HG02623 (cell line): ENCODE data around the gene NDUFS7.

Source experiments
- ATAC-seq: cut with Tn5 transposase; IDR thresholded peaks from one replicate; pipeline ENCODE4 v1.9.1; 2021; ENCODE audit warnings: moderate library complexity; ENCODE audit not compliant: unreplicated experiment

NDUFS7 gene

GRCh38 chr19:1384478-1385110 is 887 bp downstream of the NDUFS7 start:
- ATAC-seq: no peak

GRCh38 chr19:1385816-1386215 is 2.1 kb downstream of the NDUFS7 start:
- no peak for ATAC-seq

GRCh38 chr19:1386945-1387683 is 3.4 kb downstream of the NDUFS7 start:
- no peak for ATAC-seq

GRCh38 chr19:1387684-1388636 is 4.3 kb downstream of the NDUFS7 start:
- ATAC-seq: no peak

GRCh38 chr19:1388637-1389026 is 4.9 kb downstream of the NDUFS7 start:
- no peak for ATAC-seq

- ATAC-seq: no peak
Observed at GRCh38 chr19:1389033-1389940, 5.6 kb downstream of the NDUFS7 start.

GRCh38 chr19:1390890-1391423 is 7.2 kb downstream of the NDUFS7 start:
- no peak for ATAC-seq

- ATAC-seq: no peak
Observed at GRCh38 chr19:1392407-1392806, 8.7 kb downstream of the NDUFS7 start.

- no peak for ATAC-seq
Observed at GRCh38 chr19:1392939-1393530, 9.3 kb downstream of the NDUFS7 start.

GRCh38 chr19:1393841-1394240 is 10.1 kb downstream of the NDUFS7 start:
- no peak for ATAC-seq

GRCh38 chr19:1394252-1395193 is 10.8 kb downstream of the NDUFS7 start:
- no peak for ATAC-seq

GRCh38 chr19:1395194-1396018 is 11.7 kb downstream of the NDUFS7 start:
- ATAC-seq: no peak

GRCh38 chr19:1396019-1396767 is 12.5 kb downstream of the NDUFS7 start:
- ATAC-seq: no peak

- no peak for ATAC-seq
Observed at GRCh38 chr19:1396768-1397679, 13.3 kb downstream of the NDUFS7 start.

GRCh38 chr19:1397838-1398237 is 14.1 kb downstream of the NDUFS7 start:
- no peak for ATAC-seq

- ATAC-seq: no peak
Observed at GRCh38 chr19:1399079-1399478, 15.4 kb downstream of the NDUFS7 start.
